ENCODE results near the gene TIA1. TPM values are rescaled to one million over a fixed set of nuclear protein-coding genes. Genes with fewer than 3 reads are reported as not detected.

Gene TIA1
- total RNA-seq, 1 experiment from 2014 or later = 150 TPM

GRCh38 chr2:70282439-70282838 is 34.0 kb upstream of the TIA1 start (continued):
- no peak for TF ChIP-seq ZNF396 (CRISPR knock-in tag; IDR thresholded peaks at IDR 0.05; ENCODE audit: borderline replicate concordance)
- no peak for TF ChIP-seq AR (CRISPR knock-in tag; IDR thresholded peaks at IDR 0.05)
- no peak for TF ChIP-seq JUN (CRISPR knock-in tag; IDR thresholded peaks at IDR 0.05)
- no peak for TF ChIP-seq NFE2L1 (CRISPR knock-in tag; IDR thresholded peaks at IDR 0.05)
- TF ChIP-seq MYBL2 (CRISPR knock-in tag; IDR thresholded peaks at IDR 0.05) = no peak

GRCh38 chr2:70280242-70280798 is 31.9 kb upstream of the TIA1 start:
- peaks cover 64% of the 10 kb centered on the region for H3K36me3 Mint-ChIP-seq

More at GRCh38 chr2:70280242-70280798, 31.9 kb upstream of the TIA1 start:
- H3K27me3 Mint-ChIP-seq (ENCODE audit: low read depth) = no peaks in the 10 kb centered on the region
- H3K4me3 Mint-ChIP-seq = no peak overlapping the region
- no peak for TF ChIP-seq MXD4 (CRISPR knock-in tag; IDR thresholded peaks at IDR 0.05; ENCODE audit: borderline replicate concordance)
- TF ChIP-seq CREB1 (CRISPR knock-in tag; IDR thresholded peaks at IDR 0.05) = no peak
- no peak for TF ChIP-seq FOXK1 (CRISPR knock-in tag; IDR thresholded peaks at IDR 0.05)
- TF ChIP-seq AFF4 (CRISPR knock-in tag; IDR thresholded peaks at IDR 0.05; ENCODE audit: borderline replicate concordance) = no peak
- no peak for TF ChIP-seq E2F5 (CRISPR knock-in tag; IDR thresholded peaks at IDR 0.05)
- no peak for TF ChIP-seq STAT6 (CRISPR knock-in tag; conservative IDR thresholded peaks at IDR 0.05; ENCODE audit: low read depth)
- TF ChIP-seq ZNF425 (CRISPR knock-in tag; conservative IDR thresholded peaks at IDR 0.05) = no peak
- TF ChIP-seq ARID4B (CRISPR knock-in tag; IDR thresholded peaks at IDR 0.05; ENCODE audit: borderline replicate concordance) = no peak
- TF ChIP-seq PRRX2 (CRISPR knock-in tag; IDR thresholded peaks at IDR 0.05) = no peak
- no peak for ATAC-seq
- H3K9me3 Mint-ChIP-seq = no peaks in the 10 kb centered on the region
- no peak for DNase-seq (ENCODE audit: low spot score)
- H3K27ac Mint-ChIP-seq = no peak overlapping the region
- no peaks in the 10 kb centered on the region for H3K4me1 Mint-ChIP-seq
- POLR2A ChIA-PET = interaction anchor here (1.0 kb wide), 1 partner anchor 13 kb away, joined by 4 read pairs; the partner anchor contains the start of gene SNRPG
- CTCF ChIA-PET = interaction anchor here (1.3 kb wide), 1 partner anchor 22 kb away, joined by 3 read pairs; the partner anchor contains the start of gene FAM136A

Data from WTC11 (cell line).